Mesenchymal stem cell (in vitro differentiated cells and primary cell): ENCODE data around the gene C10orf90.

ENCODE experiments used
- DNase-seq: peaks from one replicate; pipeline ENCODE4 v3.0.0-alpha.2; 2013
- H2AFZ ChIP-seq: one replicate; pipeline ENCODE4 v1.6.1; 2013; ENCODE audit warnings: low read depth, mild to moderate bottlenecking, control low read depth, inconsistent platforms, low read length, moderate library complexity
- H2AK5ac ChIP-seq: 2 replicates; pipeline ENCODE4 v1.6.1; 2013; ENCODE audit warnings: low read length, moderate library complexity, mild to moderate bottlenecking, inconsistent platforms; ENCODE audit not compliant: severe bottlenecking
- H2BK120ac ChIP-seq: one replicate; pipeline ENCODE4 v1.6.1; 2013; ENCODE audit warnings: low read depth, mild to moderate bottlenecking, inconsistent platforms, low read length, moderate library complexity
- H2BK12ac ChIP-seq, 2 experiments: one replicate each; pipeline ENCODE4 v1.6.1; 2013; ENCODE audit warnings: inconsistent platforms in 2 of 2, low read length in 2 of 2, mild to moderate bottlenecking in 2 of 2, moderate library complexity in 2 of 2, control low read depth in 1 of 2
- H2BK15ac ChIP-seq: one replicate; pipeline ENCODE4 v1.6.1; 2013; ENCODE audit warnings: mild to moderate bottlenecking, low read depth, inconsistent platforms; ENCODE audit not compliant: poor library complexity, severe bottlenecking
- H2BK5ac ChIP-seq: 2 replicates; pipeline ENCODE4 v1.6.1; 2013; ENCODE audit warnings: low read depth, mild to moderate bottlenecking, low read length, control low read depth, inconsistent platforms; ENCODE audit not compliant: poor library complexity, severe bottlenecking
- H3K14ac ChIP-seq, 2 experiments: one replicate each; pipeline ENCODE4 v1.6.1; 2013; ENCODE audit warnings: inconsistent platforms in 2 of 2, low read length in 2 of 2, control low read depth in 1 of 2, mild to moderate bottlenecking in 1 of 2, moderate library complexity in 1 of 2
- H3K18ac ChIP-seq, 2 experiments: one replicate each; pipeline ENCODE4 v1.6.1; 2013; ENCODE audit warnings: inconsistent platforms in 2 of 2, low read length in 2 of 2, control low read depth in 1 of 2, low read depth in 1 of 2, mild to moderate bottlenecking in 1 of 2
- H3K23ac ChIP-seq, 2 experiments: one replicate each; pipeline ENCODE4 v1.6.1; 2013; ENCODE audit warnings: inconsistent platforms in 2 of 2, low read length in 2 of 2, mild to moderate bottlenecking in 2 of 2, moderate library complexity in 2 of 2, control low read depth in 1 of 2
- H3K27ac ChIP-seq: 2 replicates; pipeline ENCODE4 v1.5.1; 2013; ENCODE audit warnings: mild to moderate bottlenecking, moderate library complexity, low read length, control low read depth, inconsistent platforms; ENCODE audit not compliant: poor library complexity, severe bottlenecking
- H3K27me3 ChIP-seq, 2 experiments: 2 replicates each; pipeline versions ENCODE4 v1.6.1 to v1.7.0; 2013; ENCODE audit warnings: low read length in 2 of 2, mild to moderate bottlenecking in 2 of 2, moderate library complexity in 2 of 2, control low read depth in 1 of 2, inconsistent platforms in 1 of 2; ENCODE audit not compliant: control insufficient read depth in 1 of 2, insufficient read depth in 1 of 2
- H3K36me3 ChIP-seq, 2 experiments: 2 replicates each; pipeline versions ENCODE4 v1.6.1 to v1.7.0; 2013; ENCODE audit warnings: low read length in 2 of 2, control low read depth in 1 of 2, inconsistent platforms in 1 of 2, low read depth in 1 of 2, mild to moderate bottlenecking in 1 of 2; ENCODE audit not compliant: insufficient read depth in 2 of 2, control insufficient read depth in 1 of 2
- H3K4ac ChIP-seq, 2 experiments: one replicate each; pipeline ENCODE4 v1.6.1; 2013; ENCODE audit warnings: inconsistent platforms in 2 of 2, low read length in 2 of 2, mild to moderate bottlenecking in 2 of 2, moderate library complexity in 2 of 2, control low read depth in 1 of 2, low read depth in 1 of 2
- H3K4me1 ChIP-seq: 2 replicates; pipeline ENCODE4 v1.6.1; 2013; ENCODE audit warnings: low read depth, low read length, control low read depth; ENCODE audit not compliant: control insufficient read depth, insufficient read depth
- H3K4me2 ChIP-seq: 2 replicates; pipeline ENCODE4 v1.6.1; 2013; ENCODE audit warnings: low read length, mild to moderate bottlenecking, inconsistent platforms; ENCODE audit not compliant: poor library complexity, severe bottlenecking
- H3K4me3 ChIP-seq, 2 experiments: 2 replicates each; pipeline versions ENCODE4 v1.5.1 to v1.7.0; 2013; ENCODE audit warnings: low read length in 2 of 2, mild to moderate bottlenecking in 2 of 2, control low read depth in 1 of 2, low read depth in 1 of 2; ENCODE audit not compliant: insufficient read depth in 1 of 2
- H3K79me1 ChIP-seq: replicated peaks from 2 replicates; pipeline ENCODE4 v1.6.1; 2013; ENCODE audit warnings: mild to moderate bottlenecking, control low read depth, low read length, inconsistent platforms; ENCODE audit not compliant: poor library complexity, severe bottlenecking
- H3K9ac ChIP-seq: 2 replicates; pipeline ENCODE4 v1.7.0; 2013; ENCODE audit warnings: mild to moderate bottlenecking, low read length, moderate library complexity
- H3K9me3 ChIP-seq: 2 replicates; pipeline ENCODE4 v1.7.0; 2013; ENCODE audit warnings: mild to moderate bottlenecking, low read length; ENCODE audit not compliant: control insufficient read depth
- H4K8ac ChIP-seq: one replicate; pipeline ENCODE4 v1.6.1; 2013; ENCODE audit warnings: inconsistent platforms, mild to moderate bottlenecking, low read length, moderate library complexity
- H4K91ac ChIP-seq: one replicate; pipeline ENCODE4 v1.6.1; 2013; ENCODE audit warnings: mild to moderate bottlenecking, low read length, inconsistent platforms
- WGBS: methylation state at CpG from one replicate; pipeline ENCODE4 v1.1.7; 2013; ENCODE audit warnings: mixed read lengths; 5-methylcytosine and 5-hydroxymethylcytosine counted together

Gene C10orf90

DNA sequence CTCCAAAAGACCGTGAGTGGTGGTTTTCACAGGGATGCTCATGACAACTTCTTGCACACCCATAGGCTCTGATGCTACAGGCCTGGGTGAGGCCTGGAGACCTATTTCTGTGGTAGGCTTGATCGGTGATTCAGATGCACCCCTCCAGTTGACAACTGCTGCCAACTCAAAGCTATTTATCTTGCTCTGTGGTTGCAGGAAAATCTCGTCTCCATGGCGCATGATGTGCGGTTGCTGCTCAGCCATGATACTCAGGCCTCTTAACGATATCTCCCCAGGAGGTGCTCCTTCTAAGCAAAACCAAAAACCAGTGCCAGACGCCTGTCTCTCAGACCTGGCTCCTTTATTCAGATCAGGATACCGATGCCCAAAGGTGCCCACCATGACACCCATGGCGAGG, 31.4 kb downstream of the C10orf90 start:
- Histone ChIP-seq H4K8ac (no peak overlapping the region), H2AFZ (no peak overlapping the region), H3K23ac (no peak overlapping the region), H3K4me3 (no peak overlapping the region), H3K27ac (no peak overlapping the region), H3K9me3 (no peaks in the 10 kb centered on the region), H3K36me3 (no peaks in the 10 kb centered on the region), H2BK5ac (no peak overlapping the region), H3K4ac (no peak overlapping the region), H2BK12ac (no peak overlapping the region), H3K14ac (no peak overlapping the region), H3K27me3 (peaks cover 0 to 10% of the 10 kb centered on the region in 2 experiments), H3K18ac (no peak overlapping the region), H4K91ac (no peak overlapping the region), H3K9ac (no peak overlapping the region), H2AK5ac (no peak overlapping the region), H3K4me2 (no peak overlapping the region), H3K4me1 (no peaks in the 10 kb centered on the region), H2BK15ac (no peak overlapping the region), H3K79me1 (no peaks in the 10 kb centered on the region), H2BK120ac (no peak overlapping the region)
- WGBS, result 90% methylated on average over 9 of the region's 9 CpGs
- no peak for DNase-seq

DNA sequence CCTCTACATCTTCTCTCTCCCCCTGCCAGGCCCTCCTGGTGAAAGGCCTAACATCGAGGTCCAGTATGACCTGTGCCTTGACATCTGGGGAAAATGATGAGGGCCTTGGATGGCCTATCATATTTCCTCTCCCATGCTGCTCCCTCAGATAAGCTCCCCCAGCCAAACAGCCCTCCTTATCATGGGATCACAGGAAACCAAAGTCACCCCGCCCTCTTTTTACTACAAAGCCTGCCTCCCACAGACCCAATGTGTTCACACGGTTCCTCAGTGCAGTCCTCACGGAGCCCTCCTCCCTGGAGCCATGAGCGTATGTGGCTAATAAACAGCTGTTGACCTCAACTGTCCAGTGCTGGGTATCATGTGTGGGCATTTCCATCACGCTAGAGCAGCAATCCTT, 32.0 kb downstream of the C10orf90 start:
- Histone ChIP-seq H2AFZ (no peak overlapping the region), H3K79me1 (no peaks in the 10 kb centered on the region), H2BK5ac (no peak overlapping the region), H2BK15ac (no peak overlapping the region), H3K4me3 (no peak overlapping the region), H3K4me1 (no peaks in the 10 kb centered on the region), H4K91ac (no peak overlapping the region), H3K14ac (peak overlapping the region in 1 of 2 experiments; percentile 9), H3K27ac (no peak overlapping the region), H3K9ac (no peak overlapping the region), H3K4me2 (no peak overlapping the region), H3K9me3 (no peaks in the 10 kb centered on the region), H2BK12ac (no peak overlapping the region), H3K18ac (no peak overlapping the region), H3K23ac (no peak overlapping the region), H3K4ac (no peak overlapping the region), H4K8ac (peak overlapping the region; percentile 38), H2AK5ac (no peak overlapping the region), H3K36me3 (no peaks in the 10 kb centered on the region), H2BK120ac (no peak overlapping the region), H3K27me3 (peaks cover 0 to 10% of the 10 kb centered on the region in 2 experiments)
- WGBS, result 72% methylated on average over 6 of the region's 6 CpGs
- DNase-seq, result no peak

DNA sequence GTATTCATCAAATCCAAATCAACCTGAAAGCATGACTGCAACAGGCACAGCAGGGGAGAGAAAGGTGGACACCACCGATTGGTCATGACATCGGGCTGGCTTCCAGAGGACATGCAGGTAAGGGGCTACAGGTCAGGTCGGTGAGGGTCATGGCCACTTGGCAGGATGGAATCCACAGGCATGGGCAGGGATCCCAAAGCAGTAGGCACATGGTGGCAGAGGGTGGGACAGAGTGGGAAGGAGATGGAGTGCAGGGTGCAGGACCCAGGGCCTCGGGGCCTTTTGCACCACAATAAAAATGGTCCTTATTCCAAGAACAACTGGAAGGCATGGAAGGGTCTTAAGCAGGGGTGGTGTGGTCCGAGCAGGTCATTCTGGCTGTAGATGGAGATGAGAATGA, 33.0 kb downstream of the C10orf90 start:
- no peak overlapping the region for H2BK120ac ChIP-seq
- H3K27ac ChIP-seq, result no peak overlapping the region
- no peak overlapping the region for H3K4me3 ChIP-seq
- peaks cover 0 to 16% of the 10 kb centered on the region in 2 experiments for H3K27me3 ChIP-seq
- H2AK5ac ChIP-seq, result no peak overlapping the region
- H2AFZ ChIP-seq, result no peak overlapping the region
- no peak for DNase-seq
- H4K8ac ChIP-seq, result no peak overlapping the region
- H3K9me3 ChIP-seq, result no peaks in the 10 kb centered on the region
- H3K79me1 ChIP-seq, result no peaks in the 10 kb centered on the region
- no peak overlapping the region for H3K18ac ChIP-seq
- H3K36me3 ChIP-seq, result no peaks in the 10 kb centered on the region
- no peak overlapping the region for H3K23ac ChIP-seq
- no peak overlapping the region for H2BK12ac ChIP-seq
- no peak overlapping the region for H4K91ac ChIP-seq
- no peak overlapping the region for H3K14ac ChIP-seq
- H3K4me1 ChIP-seq, result no peaks in the 10 kb centered on the region
- H3K4me2 ChIP-seq, result no peak overlapping the region
- H2BK5ac ChIP-seq, result no peak overlapping the region
- WGBS, result 94% methylated on average over 5 of the region's 5 CpGs
- no peak overlapping the region for H3K9ac ChIP-seq
- no peak overlapping the region for H3K4ac ChIP-seq
- H2BK15ac ChIP-seq, result no peak overlapping the region

DNA sequence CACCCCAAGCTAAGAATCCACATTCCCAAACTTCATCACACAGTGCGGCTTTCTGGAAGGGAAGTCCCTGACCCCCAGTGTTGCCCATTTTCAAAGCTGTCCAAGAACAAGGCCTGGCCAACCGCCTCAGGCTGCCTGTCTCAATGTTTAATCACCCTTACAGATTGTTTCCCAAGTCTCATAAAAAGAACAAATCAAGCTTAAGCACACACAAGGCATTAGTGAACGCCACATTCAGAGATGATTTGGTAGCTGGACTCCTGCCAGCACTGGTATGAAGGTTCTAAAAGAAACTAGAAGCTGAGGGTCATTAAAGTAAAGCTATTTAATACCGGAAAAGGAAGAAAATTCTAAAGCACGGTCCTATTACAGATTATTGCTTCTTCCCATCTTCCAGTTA, 35.6 kb downstream of the C10orf90 start:
- H3K36me3 ChIP-seq, result no peaks in the 10 kb centered on the region
- H2AK5ac ChIP-seq, result no peak overlapping the region
- H2AFZ ChIP-seq, result no peak overlapping the region
- H2BK5ac ChIP-seq, result no peak overlapping the region
- H2BK12ac ChIP-seq, result no peak overlapping the region
- H3K79me1 ChIP-seq, result no peaks in the 10 kb centered on the region
- H2BK15ac ChIP-seq, result no peak overlapping the region
- H3K23ac ChIP-seq, result no peak overlapping the region
- no peak overlapping the region for H3K18ac ChIP-seq
- H3K4me3 ChIP-seq, result no peak overlapping the region
- no peak overlapping the region for H4K91ac ChIP-seq
- H3K4me2 ChIP-seq, result no peak overlapping the region
- no peak for DNase-seq
- H4K8ac ChIP-seq, result no peak overlapping the region
- no peak overlapping the region for H3K9ac ChIP-seq
- no peak overlapping the region for H2BK120ac ChIP-seq
- no peaks in the 10 kb centered on the region for H3K4me1 ChIP-seq
- no peaks in the 10 kb centered on the region for H3K9me3 ChIP-seq
- H3K27ac ChIP-seq, result no peak overlapping the region
- H3K4ac ChIP-seq, result peak overlapping the region in 1 of 2 experiments; percentile 30
- WGBS, result 92% methylated on average over 4 of the region's 5 CpGs
- no peak overlapping the region for H3K14ac ChIP-seq
- H3K27me3 ChIP-seq, result peaks cover 8 to 29% of the 10 kb centered on the region in 2 experiments
